ENCODE data around the gene PTPDC1.

DNA sequence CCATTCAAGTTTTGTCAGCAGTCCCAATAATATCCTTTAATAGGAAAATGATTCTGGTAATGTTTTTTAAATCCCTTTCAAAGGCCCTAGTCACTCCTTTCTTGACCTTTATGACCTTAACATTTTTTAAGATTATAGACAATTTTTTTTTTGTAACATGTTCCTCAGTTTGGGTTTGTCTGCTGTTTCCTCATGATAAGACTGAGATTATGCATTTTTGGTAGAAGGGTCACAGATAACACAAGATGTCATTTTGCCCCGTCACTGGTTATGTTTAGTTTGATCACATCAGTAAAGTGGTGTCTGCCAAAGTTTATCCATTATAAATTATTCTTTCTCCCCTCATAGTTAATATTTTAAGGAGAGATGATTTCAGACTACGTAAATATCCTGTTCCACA is 16.0 kb upstream of the PTPDC1 start:
- TF ChIP-seq POLR2A (IDR thresholded peaks at IDR 0.05) (no peak), EP300 (IDR thresholded peaks at IDR 0.05) (no peak)
- TF ChIP-seq, protein P1, sequence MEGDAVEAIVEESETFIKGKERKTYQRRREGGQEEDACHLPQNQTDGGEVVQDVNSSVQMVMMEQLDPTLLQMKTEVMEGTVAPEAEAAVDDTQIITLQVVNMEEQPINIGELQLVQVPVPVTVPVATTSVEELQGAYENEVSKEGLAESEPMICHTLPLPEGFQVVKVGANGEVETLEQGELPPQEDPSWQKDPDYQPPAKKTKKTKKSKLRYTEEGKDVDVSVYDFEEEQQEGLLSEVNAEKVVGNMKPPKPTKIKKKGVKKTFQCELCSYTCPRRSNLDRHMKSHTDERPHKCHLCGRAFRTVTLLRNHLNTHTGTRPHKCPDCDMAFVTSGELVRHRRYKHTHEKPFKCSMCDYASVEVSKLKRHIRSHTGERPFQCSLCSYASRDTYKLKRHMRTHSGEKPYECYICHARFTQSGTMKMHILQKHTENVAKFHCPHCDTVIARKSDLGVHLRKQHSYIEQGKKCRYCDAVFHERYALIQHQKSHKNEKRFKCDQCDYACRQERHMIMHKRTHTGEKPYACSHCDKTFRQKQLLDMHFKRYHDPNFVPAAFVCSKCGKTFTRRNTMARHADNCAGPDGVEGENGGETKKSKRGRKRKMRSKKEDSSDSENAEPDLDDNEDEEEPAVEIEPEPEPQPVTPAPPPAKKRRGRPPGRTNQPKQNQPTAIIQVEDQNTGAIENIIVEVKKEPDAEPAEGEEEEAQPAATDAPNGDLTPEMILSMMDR (IDR thresholded peaks at IDR 0.05), result no peak
